WTC11 (cell line): Measurements from ENCODE around the gene DEPDC5. TPM values are rescaled to one million over a fixed set of nuclear protein-coding genes. Genes with fewer than 3 reads are reported as not detected.

Experiments used
- ATAC-seq: fragments of 200-7000 bp; cut with Tn5 transposase; 2 replicates; pipeline ENCODE4 v1.10.0; 2021; ENCODE audit warnings: mild to moderate bottlenecking, moderate library complexity
- CTCF ChIA-PET: fragments of 300-600 bp; sonication (Branson Sonifier 250); formaldehyde crosslinking; loops from one replicate; lab custom pipeline; 2021; ENCODE audit warnings: antibody characterized with exemption; lab: Charles Lee
- POLR2A ChIA-PET: fragments of 350-600 bp; sonication (Branson Sonifier 250); formaldehyde crosslinking; loops from one replicate; lab custom pipeline; 2021; ENCODE audit warnings: antibody characterized with exemption; lab: Charles Lee
- DNase-seq: peaks from one replicate; pipeline ENCODE4 v3.0.0; 2021; ENCODE audit warnings: low spot score
- H3K27ac Mint-ChIP-seq: 2 replicates; pipeline ENCODE4 v1.8.0; 2021; ENCODE audit warnings: mixed read lengths
- H3K27me3 Mint-ChIP-seq: 2 replicates; pipeline ENCODE4 v1.8.0; 2021; ENCODE audit warnings: low read depth, mild to moderate bottlenecking, moderate library complexity, mixed read lengths
- H3K36me3 Mint-ChIP-seq: 2 replicates; pipeline ENCODE4 v1.8.0; 2021; ENCODE audit warnings: mixed read lengths
- H3K4me1 Mint-ChIP-seq: 2 replicates; pipeline ENCODE4 v1.8.0; 2022; ENCODE audit warnings: mixed read lengths
- H3K4me3 Mint-ChIP-seq: 2 replicates; pipeline ENCODE4 v1.8.0; 2021; ENCODE audit warnings: mild to moderate bottlenecking, moderate library complexity, mixed read lengths
- H3K9me3 Mint-ChIP-seq: 2 replicates; pipeline ENCODE4 v1.8.0; 2021; ENCODE audit warnings: mixed read lengths
- ELF4 ChIP-seq: sonication (generic); formaldehyde crosslinking; IDR thresholded peaks from 2 replicates; pipeline ENCODE4 v1.8.1; 2022; ENCODE audit warnings: low read depth, mild to moderate bottlenecking, moderate library complexity, missing genetic modification reagents
- ETV6 ChIP-seq: sonication (generic); formaldehyde crosslinking; IDR thresholded peaks from 2 replicates; pipeline ENCODE4 v1.8.1; 2022; ENCODE audit warnings: mild to moderate bottlenecking, missing genetic modification reagents
- FOXJ3 ChIP-seq: sonication (generic); formaldehyde crosslinking; IDR thresholded peaks from 2 replicates; pipeline ENCODE4 v1.9.0; 2021; ENCODE audit warnings: missing genetic modification reagents, mild to moderate bottlenecking, borderline replicate concordance
- GTF2I ChIP-seq: fragments of 250-450 bp; sonication (Bioruptor Pico); conservative IDR thresholded peaks from 2 replicates; pipeline ENCODE4 v1.4.0; 2021; ENCODE audit warnings: mild to moderate bottlenecking
- KAT7 ChIP-seq: sonication (generic); formaldehyde crosslinking; IDR thresholded peaks from 2 replicates; pipeline ENCODE4 v1.8.1; 2023; ENCODE audit warnings: missing genetic modification reagents, mild to moderate bottlenecking, borderline replicate concordance
- PRRX2 ChIP-seq: fragments of 250-450 bp; sonication (Bioruptor Pico); IDR thresholded peaks from 2 replicates; pipeline ENCODE4 v1.8.0; 2021; ENCODE audit warnings: mild to moderate bottlenecking
- ZNF317 ChIP-seq: sonication (generic); formaldehyde crosslinking; IDR thresholded peaks from 2 replicates; pipeline ENCODE4 v1.8.1; 2023; ENCODE audit warnings: low read depth, mild to moderate bottlenecking, moderate library complexity, missing genetic modification reagents, borderline replicate concordance
- ZNF416 ChIP-seq: fragments of 250-450 bp; sonication (Bioruptor Pico); IDR thresholded peaks from 2 replicates; pipeline ENCODE4 v1.9.0; 2021; ENCODE audit warnings: mild to moderate bottlenecking, inconsistent platforms
- total RNA-seq: library from RNA; stranded (reverse); gene quantifications from 3 replicates; pipeline ENCODE4 v1.2.3, GENCODE V29; 2021
- TF ChIP-seq, protein P1 (sequence below): fragments of 250-450 bp; sonication (Bioruptor Pico); IDR thresholded peaks from 2 replicates; pipeline ENCODE4 v1.8.0; 2021; ENCODE audit warnings: mild to moderate bottlenecking
- TF ChIP-seq, protein P2 (sequence below): sonication (generic); formaldehyde crosslinking; IDR thresholded peaks from 2 replicates; pipeline ENCODE4 v1.8.0; 2023; ENCODE audit warnings: mild to moderate bottlenecking, missing genetic modification reagents
- TF ChIP-seq, protein P3 (sequence below): sonication (generic); formaldehyde crosslinking; IDR thresholded peaks from 2 replicates; pipeline ENCODE4 v1.8.1; 2022; ENCODE audit warnings: low read depth, missing genetic modification reagents, borderline replicate concordance
- TF ChIP-seq, protein P4 (sequence below): fragments of 250-450 bp; sonication (Bioruptor Pico); conservative IDR thresholded peaks from 2 replicates; pipeline ENCODE4 v1.9.0; 2021; ENCODE audit warnings: mild to moderate bottlenecking
- TF ChIP-seq, protein P5 (sequence below): sonication (generic); formaldehyde crosslinking; IDR thresholded peaks from 2 replicates; pipeline ENCODE4 v1.8.0; 2023; ENCODE audit warnings: missing genetic modification reagents
- TF ChIP-seq, protein P6 (sequence below): sonication (generic); formaldehyde crosslinking; IDR thresholded peaks from 2 replicates; pipeline ENCODE4 v1.8.1; 2023; ENCODE audit warnings: mild to moderate bottlenecking, missing genetic modification reagents

DEPDC5 gene
- total RNA-seq, 1 experiment from 2014 or later, result 40.5 TPM

DNA sequence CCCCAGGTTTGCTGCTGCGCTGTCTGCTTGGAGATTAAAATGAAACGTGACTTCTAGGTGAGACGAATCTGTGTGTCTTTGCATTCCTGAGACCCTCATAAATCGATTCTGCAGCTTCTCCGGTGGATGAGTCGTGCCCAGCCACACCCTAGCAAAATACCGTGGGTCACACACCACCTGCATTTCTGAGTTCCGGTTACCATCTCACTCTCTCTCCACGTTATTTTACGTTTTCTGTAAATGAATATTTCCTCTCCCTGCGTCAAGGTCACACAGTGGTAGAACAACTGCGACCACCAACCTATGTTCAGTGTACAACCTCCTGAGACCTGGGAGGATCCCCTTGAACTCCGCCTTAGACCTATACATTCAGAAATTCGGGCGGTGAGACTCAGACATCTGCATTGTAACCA lies 191.6 kb downstream of the DEPDC5 start (continued):
- TF ChIP-seq, protein P1, sequence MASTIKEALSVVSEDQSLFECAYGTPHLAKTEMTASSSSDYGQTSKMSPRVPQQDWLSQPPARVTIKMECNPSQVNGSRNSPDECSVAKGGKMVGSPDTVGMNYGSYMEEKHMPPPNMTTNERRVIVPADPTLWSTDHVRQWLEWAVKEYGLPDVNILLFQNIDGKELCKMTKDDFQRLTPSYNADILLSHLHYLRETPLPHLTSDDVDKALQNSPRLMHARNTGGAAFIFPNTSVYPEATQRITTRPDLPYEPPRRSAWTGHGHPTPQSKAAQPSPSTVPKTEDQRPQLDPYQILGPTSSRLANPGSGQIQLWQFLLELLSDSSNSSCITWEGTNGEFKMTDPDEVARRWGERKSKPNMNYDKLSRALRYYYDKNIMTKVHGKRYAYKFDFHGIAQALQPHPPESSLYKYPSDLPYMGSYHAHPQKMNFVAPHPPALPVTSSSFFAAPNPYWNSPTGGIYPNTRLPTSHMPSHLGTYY, result no peak
- TF ChIP-seq ZNF416 (no peak), ZNF317 (CRISPR knock-in tag) (no peak)
- TF ChIP-seq, protein P2, sequence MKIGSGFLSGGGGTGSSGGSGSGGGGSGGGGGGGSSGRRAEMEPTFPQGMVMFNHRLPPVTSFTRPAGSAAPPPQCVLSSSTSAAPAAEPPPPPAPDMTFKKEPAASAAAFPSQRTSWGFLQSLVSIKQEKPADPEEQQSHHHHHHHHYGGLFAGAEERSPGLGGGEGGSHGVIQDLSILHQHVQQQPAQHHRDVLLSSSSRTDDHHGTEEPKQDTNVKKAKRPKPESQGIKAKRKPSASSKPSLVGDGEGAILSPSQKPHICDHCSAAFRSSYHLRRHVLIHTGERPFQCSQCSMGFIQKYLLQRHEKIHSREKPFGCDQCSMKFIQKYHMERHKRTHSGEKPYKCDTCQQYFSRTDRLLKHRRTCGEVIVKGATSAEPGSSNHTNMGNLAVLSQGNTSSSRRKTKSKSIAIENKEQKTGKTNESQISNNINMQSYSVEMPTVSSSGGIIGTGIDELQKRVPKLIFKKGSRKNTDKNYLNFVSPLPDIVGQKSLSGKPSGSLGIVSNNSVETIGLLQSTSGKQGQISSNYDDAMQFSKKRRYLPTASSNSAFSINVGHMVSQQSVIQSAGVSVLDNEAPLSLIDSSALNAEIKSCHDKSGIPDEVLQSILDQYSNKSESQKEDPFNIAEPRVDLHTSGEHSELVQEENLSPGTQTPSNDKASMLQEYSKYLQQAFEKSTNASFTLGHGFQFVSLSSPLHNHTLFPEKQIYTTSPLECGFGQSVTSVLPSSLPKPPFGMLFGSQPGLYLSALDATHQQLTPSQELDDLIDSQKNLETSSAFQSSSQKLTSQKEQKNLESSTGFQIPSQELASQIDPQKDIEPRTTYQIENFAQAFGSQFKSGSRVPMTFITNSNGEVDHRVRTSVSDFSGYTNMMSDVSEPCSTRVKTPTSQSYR, result no peak

DNA sequence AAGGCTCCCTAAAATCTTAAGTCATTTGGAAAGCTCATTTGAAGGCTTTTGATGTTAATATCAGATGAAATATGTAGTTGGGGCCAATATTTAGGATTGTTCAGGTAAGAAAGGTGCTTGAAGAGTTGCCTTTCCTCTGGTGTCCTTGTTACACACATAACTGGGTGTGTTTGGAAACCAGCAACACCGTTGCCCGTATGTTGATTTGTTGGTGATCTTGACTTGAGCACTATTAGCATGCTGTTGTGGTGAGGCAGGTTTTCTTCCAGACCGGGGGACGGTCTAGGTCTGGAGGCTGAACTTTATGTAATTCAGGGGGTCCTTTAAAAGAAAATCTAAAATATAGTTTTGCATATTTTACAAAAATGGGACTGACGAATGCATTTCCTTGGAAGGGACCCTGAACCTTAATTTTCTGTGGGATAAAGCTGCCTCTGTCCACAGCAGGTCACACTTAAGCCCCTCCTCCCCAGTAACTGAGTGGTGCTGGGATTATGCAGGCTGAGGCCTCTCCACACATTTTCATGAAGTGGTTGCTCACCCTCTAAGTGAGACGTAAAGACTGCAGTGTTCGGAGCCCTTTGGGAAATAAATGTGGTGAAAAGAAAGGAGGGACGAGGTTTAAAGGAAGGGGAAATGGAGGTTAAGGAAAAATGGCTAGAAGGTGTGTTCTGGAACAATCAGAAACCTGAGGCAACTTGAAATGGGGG lies 192.3 kb downstream of the DEPDC5 start:
- ATAC-seq (no peak), DNase-seq (no peak)
- Mint-ChIP-seq H3K27ac (no peak overlapping the region), H3K4me3 (no peak overlapping the region), H3K9me3 (no peaks in the 10 kb centered on the region), H3K36me3 (peaks cover 28% of the 10 kb centered on the region), H3K4me1 (peaks cover 15% of the 10 kb centered on the region), H3K27me3 (peaks cover 10% of the 10 kb centered on the region)
- POLR2A ChIA-PET, result no interaction called here
- TF ChIP-seq PRRX2 (CRISPR knock-in tag) (no peak), GTF2I (CRISPR knock-in tag) (no peak), ETV6 (CRISPR knock-in tag) (no peak), FOXJ3 (CRISPR knock-in tag) (no peak), KAT7 (CRISPR knock-in tag) (no peak), ELF4 (CRISPR knock-in tag) (no peak)
- TF ChIP-seq, protein P3, sequence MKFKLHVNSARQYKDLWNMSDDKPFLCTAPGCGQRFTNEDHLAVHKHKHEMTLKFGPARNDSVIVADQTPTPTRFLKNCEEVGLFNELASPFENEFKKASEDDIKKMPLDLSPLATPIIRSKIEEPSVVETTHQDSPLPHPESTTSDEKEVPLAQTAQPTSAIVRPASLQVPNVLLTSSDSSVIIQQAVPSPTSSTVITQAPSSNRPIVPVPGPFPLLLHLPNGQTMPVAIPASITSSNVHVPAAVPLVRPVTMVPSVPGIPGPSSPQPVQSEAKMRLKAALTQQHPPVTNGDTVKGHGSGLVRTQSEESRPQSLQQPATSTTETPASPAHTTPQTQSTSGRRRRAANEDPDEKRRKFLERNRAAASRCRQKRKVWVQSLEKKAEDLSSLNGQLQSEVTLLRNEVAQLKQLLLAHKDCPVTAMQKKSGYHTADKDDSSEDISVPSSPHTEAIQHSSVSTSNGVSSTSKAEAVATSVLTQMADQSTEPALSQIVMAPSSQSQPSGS (CRISPR knock-in tag), result no peak
- TF ChIP-seq, protein P4, sequence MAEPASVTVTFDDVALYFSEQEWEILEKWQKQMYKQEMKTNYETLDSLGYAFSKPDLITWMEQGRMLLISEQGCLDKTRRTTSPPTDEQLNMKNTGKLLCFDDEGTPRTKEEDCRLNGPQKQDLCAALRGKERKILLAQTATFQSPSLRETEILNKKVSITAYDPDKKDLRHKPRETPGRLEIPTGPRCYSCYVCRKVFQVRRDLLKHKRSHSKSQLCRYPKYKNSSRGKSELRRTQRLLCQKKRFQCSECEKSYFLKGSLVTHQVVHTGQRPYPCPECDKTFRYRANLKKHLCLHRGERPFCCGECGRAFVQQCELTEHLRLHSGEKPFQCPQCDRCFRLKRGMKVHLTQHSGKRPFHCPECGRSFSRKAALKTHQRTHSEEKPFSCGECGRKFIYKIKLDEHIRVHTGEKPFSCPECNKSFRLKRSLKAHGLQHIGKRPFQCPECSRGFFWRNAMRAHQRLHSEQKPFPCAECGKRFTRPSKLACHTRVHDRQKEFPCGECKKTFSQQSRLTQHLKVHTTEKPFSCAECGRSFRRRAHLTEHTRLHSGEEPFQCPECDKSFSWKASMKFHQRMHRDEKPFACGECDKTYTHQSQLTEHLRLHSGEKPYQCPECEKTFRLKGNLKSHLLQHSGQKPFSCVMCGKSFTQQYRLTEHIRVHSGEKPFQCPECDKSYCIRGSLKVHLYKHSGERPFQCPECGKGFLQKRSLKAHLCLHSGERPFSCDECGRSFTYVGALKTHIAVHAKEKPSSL (CRISPR knock-in tag), result no peak
- TF ChIP-seq, protein P5, sequence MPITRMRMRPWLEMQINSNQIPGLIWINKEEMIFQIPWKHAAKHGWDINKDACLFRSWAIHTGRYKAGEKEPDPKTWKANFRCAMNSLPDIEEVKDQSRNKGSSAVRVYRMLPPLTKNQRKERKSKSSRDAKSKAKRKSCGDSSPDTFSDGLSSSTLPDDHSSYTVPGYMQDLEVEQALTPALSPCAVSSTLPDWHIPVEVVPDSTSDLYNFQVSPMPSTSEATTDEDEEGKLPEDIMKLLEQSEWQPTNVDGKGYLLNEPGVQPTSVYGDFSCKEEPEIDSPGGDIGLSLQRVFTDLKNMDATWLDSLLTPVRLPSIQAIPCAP (CRISPR knock-in tag), result no peak
- TF ChIP-seq, protein P6, sequence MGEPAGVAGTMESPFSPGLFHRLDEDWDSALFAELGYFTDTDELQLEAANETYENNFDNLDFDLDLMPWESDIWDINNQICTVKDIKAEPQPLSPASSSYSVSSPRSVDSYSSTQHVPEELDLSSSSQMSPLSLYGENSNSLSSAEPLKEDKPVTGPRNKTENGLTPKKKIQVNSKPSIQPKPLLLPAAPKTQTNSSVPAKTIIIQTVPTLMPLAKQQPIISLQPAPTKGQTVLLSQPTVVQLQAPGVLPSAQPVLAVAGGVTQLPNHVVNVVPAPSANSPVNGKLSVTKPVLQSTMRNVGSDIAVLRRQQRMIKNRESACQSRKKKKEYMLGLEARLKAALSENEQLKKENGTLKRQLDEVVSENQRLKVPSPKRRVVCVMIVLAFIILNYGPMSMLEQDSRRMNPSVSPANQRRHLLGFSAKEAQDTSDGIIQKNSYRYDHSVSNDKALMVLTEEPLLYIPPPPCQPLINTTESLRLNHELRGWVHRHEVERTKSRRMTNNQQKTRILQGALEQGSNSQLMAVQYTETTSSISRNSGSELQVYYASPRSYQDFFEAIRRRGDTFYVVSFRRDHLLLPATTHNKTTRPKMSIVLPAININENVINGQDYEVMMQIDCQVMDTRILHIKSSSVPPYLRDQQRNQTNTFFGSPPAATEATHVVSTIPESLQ (CRISPR knock-in tag), result no peak
- CTCF ChIA-PET, result interaction anchor here (0.8 to 3.3 kb wide), 4 partner anchors 15 to 88 kb away, joined by 3 to 23 read pairs (median 8); no protein-coding TSS in a partner anchor
